GM18511 (cell line): ENCODE measurements around the gene NTHL1.
"Not testable (repeated sequence)": the region's sequence is repeated elsewhere in the genome, so short reads cannot be mapped to it uniquely, and the experiment has no call there.

Source experiments
- ATAC-seq: cut with Tn5 transposase; IDR thresholded peaks from one replicate; pipeline ENCODE4 v1.9.1; 2021; ENCODE audit warnings: mild to moderate bottlenecking, moderate library complexity; ENCODE audit not compliant: unreplicated experiment

The NTHL1 gene

DNA sequence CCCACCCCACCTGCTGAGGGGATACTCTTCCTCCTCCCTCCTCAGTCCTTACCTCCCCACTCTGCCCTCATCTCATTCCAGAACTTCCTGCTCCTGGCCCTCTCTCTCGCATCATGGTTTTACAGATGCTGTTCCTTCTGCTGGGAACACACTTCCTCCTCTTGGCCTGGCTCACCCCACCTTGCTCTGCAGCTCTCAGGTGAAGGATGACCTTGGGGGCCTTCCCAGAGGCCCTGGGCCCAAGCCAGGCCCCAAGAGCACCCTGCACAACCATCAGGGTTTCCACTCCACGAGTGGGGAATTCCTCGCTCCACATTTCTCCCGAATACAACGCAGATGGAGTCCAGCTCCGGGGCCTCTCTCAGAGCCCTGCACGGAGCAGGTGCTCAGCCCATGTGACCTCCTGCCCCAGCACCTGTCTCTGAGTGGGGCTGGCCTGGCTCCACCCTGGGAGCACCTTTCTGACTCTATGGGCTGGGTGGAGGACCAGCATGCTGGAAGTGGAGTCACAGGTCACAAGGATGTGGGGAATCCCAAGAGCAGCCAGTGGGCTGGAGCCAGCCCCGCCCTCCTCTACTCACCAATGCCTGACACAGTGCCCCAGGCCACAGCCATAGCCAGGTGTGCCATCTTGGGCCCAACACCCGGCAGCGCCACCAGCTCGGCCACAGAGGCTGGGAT, 4.5 kb downstream of the NTHL1 start:
- ATAC-seq, result no peak

- ATAC-seq, result no peak
Observed at GRCh38 chr16:2042171-2042985, 5.3 kb downstream of the NTHL1 start.

DNA sequence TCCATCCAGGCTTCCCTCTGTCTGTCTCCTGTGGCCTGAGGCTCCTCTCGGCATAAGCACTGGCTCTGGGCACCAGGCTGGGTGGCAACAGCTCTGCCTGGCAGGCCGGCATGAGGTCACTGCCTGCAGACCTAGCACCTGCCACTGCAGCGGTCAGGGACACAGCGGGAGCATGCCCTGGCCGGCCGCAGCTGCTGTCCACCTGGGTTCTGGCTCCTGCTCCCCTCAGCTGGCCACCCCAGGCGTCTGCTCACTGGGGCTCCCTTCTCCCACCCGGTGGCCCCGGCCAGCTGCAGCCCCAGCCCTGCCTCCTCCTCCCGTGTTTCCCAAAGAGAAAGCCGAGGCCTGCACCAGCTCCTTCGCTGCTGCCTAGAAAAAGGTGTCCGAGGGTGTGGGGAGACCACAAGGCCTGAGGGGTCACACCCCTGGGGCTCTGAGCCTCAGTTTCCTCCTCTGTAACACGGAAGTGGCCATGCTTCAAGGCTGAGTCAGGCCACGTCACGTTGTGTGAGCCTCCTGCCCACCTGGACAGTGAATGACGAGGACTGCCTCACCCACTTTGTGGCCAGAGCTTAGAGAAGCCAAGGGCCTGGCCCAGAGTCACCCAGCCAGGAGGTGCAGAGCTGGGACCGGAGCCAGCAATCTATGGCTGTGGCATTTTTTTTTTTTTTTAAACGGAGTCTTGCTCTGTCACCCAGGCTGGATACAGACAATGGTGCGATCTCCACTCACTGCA, 6.7 kb downstream of the NTHL1 start:
- ATAC-seq, result no peak

DNA sequence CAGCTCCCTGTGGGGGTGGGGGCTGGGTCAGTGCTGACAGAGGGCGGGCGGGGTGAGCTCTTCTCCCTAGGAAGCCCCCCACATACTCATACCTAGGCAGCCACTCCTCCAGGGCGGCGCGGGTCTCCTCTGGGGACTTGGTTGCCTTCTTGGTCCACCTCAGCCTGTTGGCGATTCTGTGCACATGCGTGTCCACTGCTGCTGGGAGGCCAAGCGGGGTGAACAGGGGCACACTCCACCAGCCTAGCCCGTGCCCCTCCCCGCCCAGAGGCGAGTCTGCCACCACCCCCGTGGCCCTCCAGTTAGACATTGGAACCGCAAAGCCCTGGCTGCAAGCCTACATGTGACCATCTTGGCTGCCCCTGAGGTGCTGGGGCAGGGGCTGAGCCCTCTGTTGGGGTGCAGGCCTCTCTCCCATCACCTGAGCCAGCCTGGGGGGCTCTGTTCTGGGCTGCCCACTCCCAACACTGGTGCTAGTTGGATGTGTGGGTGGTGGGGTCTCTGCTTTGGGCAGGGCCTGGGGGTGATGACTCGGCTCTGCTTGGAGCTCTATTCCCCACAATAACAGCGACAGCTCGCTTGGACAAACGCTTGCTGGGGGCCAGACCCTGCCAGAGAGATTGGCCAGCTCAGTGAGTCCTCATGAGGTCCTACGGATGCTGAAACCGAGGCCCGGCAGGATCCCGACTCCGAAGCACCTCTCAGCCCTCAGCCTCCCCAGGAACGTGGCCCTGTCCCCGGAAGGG, 7.4 kb downstream of the NTHL1 start:
- ATAC-seq, result no peak

- ATAC-seq, result no peak
Observed at GRCh38 chr16:2039274-2040031, 8.2 kb downstream of the NTHL1 start.

- ATAC-seq, result no peak
Observed at GRCh38 chr16:2038382-2039231, 9.0 kb downstream of the NTHL1 start.

DNA sequence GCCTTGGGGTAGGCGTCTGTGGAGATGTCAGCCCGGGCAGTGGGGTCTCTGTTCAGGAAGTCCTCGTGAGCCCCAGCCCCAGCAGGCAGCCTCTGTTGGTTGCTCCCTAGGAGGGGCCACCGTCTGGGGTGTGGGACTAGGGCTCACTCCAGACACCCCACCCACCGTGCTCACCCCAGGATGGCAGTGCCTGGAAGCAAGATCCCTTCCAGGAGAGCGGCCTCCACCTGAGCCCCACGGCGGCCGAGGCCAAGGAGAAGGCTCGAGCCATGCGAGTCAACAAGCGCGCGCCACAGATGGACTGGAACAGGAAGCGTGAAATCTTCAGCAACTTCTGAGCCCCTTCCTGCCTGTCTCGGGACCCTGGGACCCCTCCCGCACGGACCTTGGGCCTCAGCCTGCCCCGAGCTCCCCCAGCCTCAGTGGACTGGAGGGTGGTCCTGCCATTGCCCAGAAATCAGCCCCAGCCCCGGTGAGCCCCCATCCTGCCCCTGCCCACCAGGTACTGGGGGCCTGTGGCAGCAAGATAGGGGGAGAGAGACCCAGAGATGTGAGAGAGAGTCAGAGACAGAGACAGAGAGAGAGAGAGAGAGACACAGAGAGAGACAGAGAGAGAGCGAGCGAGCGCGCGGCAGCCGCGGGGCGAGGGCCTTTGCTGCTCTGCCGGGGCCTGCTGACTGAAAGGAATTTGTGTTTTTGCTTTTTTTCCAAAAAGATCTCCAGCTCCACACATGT, 9.8 kb downstream of the NTHL1 start:
- ATAC-seq, result no peak

DNA sequence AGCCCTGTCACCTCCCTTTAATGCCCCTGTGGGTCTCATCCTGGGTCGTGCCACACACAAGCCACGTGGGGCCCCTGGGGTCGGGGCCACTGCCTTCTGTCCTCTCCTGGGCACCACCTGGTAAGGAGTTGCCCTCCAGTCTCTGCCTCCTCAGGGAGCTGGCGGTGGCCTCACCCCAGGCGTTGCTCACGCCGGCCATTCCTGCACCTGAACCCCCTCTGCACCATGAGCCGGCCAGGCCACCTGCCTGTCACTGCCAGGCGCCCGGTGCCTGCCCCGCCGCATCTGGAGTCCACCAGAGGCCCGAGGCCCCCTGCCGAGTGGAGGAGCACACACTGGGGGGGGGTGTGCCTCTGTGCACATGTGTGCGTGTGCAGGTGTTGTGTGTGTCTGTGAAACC, 10.5 kb downstream of the NTHL1 start:
- no peak for ATAC-seq

DNA sequence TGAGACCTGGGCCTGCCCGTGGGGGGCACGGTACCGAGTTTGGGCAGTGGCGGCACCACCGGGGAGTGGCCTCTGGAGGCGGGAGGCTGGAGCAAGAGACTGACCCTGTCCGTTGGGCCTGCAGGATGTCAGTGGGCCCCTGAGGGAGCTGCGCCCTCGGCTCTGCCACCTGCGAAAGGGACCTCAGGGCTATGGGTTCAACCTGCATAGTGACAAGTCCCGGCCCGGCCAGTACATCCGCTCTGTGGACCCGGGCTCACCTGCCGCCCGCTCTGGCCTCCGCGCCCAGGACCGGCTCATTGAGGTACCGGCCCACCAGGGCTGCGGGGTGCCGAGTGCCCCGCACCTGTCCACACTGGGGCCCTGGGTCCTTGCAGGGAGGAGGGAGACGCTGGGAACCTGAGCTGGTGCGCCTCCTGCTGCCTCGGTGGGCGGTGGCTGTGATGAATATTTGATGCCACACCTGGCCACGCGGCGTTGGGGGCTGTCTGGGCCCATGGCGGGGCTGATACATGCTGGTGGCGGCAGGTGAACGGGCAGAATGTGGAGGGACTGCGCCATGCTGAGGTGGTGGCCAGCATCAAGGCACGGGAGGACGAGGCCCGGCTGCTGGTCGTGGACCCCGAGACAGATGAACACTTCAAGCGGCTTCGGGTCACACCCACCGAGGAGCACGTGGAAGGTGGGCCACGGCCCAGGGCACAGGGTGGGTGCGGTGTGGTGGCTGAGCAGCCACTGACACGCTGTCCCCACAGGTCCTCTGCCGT, 11.3 kb downstream of the NTHL1 start:
- ATAC-seq, result no peak

- no peak for ATAC-seq
Observed at GRCh38 chr16:2035431-2036199, 12.0 kb downstream of the NTHL1 start.

DNA sequence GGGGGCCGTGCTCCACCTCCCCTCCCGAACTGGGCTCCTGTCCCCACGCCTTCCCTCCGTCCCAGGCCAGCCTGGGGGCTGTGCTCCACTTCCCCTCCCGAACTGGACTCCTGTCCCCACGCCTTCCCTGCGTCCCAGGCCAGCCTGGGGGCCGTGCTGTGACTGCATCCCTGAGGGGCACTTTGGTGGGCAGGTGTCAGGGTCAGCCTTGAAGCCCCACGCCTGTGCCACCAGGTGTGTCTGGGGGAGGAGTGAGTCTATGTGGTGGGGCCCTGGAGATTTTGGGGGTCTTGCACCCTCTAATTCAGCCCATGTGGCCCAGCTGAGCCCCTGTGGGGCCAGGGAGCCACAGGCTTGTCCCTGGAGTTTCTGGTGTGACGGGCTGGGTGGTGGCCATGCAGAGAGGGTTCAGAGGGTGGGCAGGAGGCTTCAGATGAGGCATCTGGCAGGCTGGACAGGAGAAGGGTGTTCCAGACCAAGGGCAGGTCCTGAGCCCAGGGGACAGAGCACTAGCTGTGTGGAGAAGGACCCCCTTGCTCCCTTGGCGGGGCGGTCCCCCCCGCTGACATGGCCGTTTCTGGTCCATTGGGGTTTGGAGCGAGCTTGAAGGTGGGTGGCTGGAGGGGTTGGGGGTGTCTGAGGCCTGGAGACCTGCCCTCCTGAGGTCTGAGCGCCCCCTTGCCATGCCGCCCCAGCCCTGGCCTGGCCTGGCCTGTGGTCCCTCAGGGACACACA, 12.8 kb downstream of the NTHL1 start:
- no peak for ATAC-seq

- not testable (repeated sequence) for ATAC-seq
Observed at GRCh38 chr16:2033909-2034695, 13.5 kb downstream of the NTHL1 start.

GRCh38 chr16:2033057-2033908, 14.4 kb downstream of the NTHL1 start:
- ATAC-seq, result no peak

DNA sequence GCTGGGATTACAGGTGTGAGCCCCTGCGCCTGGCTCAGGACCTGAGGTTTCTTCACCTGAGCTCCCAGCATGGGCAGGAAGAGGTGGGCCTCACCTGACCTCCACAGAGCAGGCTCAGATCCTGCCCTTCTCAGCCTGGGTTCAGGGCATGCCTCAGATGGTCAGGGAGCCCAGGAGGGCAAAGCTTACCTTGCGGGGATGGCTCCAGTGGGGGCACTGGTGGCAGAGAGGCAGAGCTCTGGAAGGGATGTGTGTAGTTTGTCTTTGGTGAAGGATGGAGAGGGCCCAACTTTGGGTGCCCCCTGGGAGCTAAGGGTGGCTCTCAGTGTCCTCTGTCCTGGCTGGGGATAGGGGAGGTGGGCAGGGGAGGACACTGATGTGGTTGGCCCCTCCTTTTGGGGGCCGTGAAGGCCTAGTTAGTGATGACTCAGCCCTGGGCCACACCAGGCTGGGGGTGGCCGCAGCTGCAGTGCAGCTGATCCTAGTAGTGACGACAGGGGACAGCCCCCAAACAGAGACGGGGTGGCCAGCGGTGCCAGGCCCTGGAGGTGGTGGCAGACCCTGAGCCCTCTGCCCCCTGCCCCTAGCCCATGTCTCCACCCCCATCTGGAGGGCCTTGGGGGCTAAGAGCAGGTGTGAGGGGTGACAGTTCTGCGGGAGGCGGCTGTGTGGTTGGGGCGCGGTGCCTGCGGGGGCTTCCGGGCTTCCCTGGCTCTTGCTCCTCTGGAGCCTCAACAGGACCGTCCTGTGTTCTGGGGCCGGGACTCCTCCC, 15.2 kb downstream of the NTHL1 start:
- no peak for ATAC-seq
